AG08395 (cell line): ENCODE data around the gene RPL32.
"Not testable (repeated sequence)": the region's sequence is repeated elsewhere in the genome, so short reads cannot be mapped to it uniquely, and the experiment has no call there.

Source experiments
- DNase-seq: peaks from one replicate; pipeline ENCODE4 v3.0.0; 2012; ENCODE audit warnings: mixed read lengths, low spot score

RPL32 gene

DNA sequence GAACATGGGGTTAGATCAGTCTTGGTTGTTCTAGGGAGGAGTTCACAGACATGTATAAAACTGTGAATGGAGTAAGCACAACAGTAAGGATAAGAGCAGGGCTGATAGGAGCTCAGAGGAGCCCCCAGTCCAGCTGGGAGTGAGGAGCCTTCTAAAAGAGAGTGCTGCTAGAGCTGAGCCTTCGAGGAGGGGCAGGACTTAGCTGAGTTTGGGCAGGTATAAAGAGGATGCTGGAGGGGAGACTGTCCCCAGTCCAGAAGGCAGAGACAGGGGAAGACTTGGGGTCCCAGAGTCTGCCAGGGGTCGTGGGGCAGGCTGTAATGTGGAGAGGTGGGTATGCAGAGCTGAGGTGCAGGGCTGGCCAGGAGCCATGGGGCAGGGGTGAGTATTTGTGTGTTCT, 32.8 kb downstream of the RPL32 start:
- DNase-seq: no peak

DNA sequence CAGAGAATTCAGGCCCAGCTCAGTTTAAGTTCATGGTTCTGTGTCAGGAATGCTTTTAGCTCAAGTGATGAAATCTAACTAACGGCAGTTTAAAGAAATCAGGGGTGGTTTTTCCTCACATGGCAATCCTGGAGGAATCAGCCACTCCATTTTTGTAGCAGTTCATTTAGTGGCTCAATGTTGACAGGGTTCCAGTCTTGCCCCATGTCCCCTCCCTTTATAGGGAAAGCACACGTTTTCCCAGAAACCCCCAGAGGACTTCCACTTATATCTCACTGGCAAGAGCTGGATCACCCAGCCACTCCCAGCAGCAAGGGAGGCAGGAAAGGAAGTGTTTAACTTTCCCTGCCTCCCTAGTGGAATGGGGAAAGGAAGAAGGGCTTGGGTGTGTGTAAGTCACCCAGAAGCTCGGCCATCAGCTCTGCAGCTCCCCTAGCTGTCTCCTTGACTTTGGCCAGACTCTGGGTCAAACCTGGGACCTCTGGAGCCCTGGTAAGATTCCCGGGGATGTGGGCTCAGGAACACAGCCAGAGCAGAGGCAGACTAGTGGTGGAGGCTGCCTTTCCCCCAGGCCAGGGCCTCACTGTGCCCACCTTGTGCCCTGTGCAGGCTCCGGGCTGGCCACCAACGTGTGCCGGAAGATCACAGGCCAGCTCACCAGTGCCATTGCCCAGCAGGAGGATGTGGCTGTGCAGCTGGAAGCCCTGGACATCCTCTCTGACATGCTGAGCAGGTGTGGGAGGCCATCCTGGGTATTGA, 33.6 kb downstream of the RPL32 start:
- no peak for DNase-seq

DNA sequence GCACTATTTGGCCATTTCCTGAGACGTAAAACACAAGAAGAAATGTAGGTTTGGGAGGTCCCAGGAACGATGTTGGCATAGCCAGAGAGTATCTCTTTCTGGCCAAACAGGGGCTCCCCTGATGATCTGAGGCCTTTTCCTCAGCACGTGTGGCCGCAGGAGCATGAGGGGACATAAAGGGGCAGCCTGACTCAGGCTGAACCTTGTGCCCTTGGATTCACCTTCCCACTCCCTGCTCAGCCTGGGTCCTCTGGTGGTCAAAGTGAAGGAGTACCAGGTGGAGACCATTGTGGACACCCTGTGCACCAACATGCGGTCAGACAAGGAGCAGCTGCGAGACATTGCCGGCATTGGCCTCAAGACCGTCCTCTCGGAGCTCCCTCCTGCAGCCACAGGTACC, 34.3 kb downstream of the RPL32 start:
- DNase-seq: no peak

DNA sequence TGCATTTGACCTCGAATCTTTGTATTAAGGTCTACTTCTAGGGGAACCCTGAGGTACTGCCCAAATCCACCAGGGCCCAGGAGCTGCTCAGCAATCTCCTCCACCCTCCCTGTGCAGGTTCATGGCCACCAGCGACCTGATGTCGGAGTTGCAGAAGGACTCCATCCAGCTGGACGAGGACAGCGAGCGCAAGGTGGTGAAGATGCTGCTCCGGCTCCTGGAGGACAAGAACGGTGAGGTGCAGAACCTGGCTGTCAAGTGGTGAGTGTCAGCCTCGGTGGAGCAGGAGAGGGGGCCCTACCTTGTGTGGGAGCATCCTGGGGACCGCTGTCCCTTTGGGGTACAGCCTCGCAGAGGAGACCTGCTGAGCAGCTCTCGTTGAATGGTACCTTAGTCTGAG, 38.0 kb downstream of the RPL32 start:
- no peak for DNase-seq

DNA sequence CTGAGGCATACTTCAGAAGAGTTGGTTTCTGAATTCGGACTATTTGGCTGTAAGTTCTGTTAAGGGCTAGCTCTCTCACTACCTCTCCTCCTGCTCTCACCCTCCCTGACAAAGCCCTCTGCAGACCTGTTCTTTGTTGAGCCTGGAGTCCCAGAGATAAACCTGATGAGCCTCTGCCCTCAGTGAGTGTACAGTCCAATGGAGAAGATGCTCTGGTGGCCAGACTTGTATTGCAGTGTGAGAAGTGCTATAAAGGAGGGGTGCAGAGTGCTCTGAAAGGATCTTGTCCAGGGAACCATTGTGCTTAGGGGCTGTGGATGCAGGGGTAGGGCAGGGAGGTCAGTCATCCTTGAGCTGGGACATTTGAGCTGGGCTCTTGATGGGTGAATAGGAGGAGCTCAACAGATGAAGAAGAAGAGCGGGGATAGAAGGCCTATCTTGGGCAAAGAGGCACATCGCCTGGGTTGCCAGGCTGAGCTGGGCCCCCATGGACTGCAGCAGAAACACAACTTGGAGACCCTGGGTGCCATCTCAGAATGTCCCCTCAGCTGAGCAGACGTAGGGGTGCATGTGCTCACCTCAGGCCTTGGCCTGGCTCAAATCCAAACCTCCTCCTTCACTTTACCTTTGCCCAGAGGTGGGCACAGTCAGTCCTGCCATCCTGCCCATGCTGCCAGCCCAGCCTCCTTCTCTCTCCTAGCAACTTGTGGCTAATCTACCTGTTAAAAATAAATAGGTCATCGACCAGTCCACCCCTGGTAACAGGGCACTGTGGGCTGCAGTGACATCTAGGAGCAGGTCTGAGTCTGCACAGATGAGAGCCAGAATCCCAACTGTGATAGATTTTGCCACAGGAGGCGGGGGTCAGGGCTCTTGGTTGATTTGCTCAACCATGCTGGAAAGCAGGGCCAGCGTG, 41.6 kb downstream of the RPL32 start:
- DNase-seq: no peak

DNA sequence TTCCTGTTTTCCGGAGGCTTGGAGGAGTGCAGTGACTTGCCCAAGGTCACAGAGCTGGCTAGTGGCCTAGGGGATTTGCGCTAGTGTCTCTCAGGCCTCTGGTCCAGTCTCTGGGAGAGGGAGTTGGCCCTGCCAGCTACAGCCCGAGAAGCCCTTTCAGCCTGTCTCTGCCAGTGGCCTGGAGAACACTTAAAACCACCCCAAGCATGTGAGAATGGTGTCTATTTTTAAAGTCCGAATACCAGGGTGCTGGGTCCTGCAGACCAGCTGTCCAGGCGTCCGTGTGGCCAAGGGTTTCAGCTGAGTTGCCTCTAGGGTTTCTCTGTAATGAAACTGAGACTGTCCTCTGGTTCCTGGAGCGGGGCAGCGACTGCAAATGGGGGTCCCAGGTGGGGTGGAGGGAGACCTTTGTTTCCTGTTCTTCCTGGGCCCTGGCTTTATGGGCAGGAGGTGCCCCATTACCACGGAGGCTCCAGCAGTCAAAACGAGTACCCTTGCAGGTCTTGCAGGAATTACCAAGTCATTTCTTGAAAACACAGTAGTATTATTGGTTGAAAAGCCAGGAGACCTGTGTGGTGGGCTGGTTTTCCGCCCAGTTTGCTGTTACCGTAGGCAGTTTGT, 42.7 kb downstream of the RPL32 start:
- no peak for DNase-seq

DNA sequence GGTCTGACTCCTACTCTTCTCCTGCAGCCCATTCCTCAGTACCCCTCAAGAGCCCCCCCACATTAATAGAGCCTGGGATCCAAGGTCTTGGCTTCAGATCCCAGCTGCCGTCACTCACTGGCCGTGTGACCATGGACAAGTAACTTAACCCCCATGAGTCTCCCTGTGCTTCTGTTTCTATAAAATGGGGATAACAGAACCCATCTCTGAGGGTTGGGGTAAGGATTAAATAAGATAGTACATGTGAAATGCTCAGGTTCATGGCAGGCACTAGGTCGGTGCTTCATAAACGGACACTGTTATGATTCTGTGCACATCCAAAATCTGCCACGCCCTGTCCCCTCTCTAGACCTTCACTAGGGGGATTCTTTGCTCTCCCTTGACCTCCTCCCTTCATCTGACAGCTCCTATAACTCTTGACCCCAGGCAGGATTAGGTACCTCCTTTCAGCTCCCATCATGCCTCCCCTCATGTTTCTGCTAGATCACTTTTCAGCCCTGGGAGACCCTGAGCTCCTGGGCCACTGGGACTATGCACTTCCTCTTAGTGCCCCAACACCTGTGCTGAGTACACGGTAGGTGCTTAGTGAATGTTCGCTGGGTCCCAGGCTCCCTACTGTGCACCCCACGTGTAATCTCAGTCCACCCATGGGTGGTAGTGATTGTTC, 43.3 kb downstream of the RPL32 start:
- DNase-seq: no peak

DNA sequence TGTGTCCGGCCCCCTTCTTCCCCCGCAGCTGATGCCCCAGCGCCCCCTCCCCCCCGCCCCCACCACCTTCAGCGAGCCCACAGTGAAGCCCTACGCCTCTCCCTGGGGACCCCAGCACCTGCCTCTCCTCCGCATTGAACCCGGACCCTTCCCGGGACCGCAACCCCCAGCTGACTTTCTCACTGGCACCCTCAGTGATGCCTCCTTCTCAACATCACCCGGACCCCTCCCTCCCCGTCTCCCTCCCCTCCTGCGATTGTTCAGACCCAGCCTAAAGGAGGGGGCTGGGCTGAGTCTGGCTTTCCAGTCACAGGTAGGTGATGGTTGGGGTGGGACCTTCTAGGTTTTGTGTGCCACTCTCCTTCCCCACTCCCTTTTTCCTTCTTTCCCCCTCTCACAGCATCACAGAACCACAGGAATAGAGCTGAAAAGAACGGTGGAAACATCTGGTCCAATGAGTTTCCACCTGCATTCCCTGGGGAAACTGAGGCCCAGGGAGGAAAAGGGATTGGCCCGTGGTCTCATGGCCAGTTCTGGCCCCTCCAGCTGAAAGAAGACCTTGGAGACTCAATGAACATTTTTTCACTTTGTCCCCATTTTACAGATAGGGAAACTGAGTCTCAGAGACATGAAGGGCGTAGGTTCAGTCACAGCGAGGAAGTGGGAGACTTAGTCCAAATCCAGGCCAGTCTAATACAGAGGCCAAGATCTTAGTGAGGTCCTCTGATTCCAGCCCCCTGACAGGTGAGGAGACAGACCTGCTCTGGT, 44.1 kb downstream of the RPL32 start:
- no peak for DNase-seq

DNA sequence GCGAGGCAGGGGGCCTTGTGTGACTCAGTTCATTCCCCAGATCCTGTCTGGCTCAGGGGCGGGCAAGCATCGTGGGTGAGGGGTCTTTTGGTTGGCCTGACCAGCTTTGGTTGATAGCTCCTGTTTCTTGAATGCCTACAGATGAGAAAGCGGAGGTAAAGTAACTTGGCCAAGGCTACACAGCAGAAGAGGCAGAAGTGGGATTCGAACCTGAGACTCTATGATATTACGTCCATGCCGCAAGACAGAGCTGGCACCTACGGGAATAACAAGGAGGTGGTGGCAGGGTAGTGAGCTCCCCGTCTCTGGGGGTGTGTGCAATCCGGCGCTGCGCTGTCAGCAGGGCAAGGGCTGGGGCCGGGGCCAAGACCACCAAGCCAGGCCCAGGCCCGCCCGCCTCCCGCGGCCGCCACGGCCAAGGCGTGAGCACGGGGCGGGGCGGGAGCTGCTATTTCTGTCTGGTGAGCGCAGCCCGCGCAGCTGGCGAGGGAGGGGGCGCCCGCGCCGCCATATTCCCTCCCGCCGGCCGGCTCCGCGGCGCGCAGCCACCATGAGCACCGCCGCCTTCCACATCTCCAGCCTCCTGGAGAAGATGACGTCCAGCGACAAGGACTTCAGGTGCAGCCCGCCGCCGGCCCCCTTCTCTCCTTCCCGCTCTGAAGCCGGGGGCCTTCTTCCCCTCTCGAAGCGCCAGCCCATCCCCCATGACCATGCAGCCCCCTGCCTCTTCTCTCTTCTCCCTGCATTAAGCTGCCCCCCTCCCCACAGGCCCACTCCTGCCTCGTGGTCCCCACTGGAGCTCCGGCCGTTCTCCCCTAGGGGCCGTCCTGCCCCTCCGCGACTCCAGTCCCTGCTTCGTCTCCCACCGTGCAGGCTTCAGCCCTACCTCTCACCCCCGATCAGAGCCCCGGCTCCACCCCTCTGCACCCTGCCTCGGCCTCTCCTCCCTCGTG, 44.9 kb downstream of the RPL32 start, which contains the start of gene CAND2:
Gene CAND2, plus strand, starts transcription at position 510 of the 953 bp plus-strand sequence. Its CDS starts 41 bp downstream, at position 551.
- DNase-seq: peak; percentile 34

DNA sequence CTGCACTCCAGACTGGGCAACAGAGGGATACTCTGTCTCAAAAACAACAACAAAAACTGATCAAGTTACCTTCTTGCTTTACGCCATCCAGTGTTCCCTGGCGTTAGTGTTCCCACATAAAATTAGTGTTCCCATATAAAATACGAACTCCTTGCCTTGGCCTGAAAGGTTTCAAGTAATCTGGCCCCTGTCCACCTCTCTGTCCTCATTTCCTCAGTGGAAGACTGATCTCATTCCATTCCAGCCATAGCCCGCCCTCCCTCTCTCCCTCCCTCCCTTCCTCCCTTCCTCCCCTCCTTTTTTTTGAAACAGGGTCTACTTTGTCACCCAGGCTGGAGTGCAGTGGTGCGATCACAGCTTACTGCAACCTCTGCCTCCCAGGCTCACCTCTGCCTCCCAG, 47.7 kb downstream of the RPL32 start:
- DNase-seq: no peak

DNA sequence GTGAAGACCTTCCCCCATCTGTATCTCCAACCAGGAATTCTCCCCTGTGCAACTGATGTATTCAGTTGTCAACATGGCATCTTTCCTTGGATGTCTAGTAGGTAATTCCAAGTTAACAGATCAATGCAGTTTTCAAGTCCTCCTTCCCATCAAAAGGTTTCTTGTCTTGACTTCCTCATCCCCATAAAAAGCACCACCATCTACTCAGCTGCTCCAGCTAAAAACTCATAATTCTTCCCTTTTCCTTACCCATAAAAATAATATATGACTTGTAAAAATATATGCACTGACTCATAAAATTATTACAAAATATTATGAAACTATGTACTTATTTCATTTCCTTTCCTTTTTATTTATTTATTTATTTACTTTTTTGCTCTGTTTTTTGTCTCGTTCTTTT, 49.9 kb downstream of the RPL32 start:
- no peak for DNase-seq

DNA sequence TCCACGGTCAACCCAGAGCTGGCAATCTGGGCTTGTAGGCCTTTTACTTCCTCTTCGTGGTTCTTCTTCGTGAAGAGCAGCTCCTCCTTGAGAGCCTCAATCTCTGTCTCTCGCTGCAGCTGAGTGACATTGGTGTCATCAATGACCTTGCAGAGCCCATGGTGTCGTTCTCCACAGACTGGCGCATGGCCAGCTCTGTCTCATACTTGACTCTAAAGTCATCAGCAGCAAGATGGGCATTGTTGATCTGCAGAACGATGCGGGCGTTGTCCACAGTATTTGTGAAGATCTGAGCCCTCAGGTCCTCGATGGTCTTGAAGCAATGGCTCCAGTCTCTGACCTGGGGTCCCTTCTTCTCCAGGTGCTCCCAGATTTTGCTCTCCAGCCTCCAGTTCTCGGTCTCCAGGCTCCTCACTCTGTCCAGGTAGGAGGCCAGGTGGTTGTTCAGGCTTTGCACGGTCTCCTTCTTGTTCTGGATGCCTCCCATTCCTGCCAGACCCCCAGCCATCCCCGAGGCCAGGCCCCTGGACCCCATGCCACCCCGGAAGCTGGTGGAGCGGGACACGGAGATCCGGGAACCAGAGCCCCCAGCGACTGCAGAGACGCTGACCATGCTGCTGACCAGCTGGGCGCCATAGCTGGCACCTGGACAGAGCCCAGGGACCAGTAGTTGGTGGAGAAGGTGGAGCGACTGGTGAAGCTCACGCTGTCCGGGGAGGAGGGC, 53.2 kb downstream of the RPL32 start:
- not testable (repeated sequence) for DNase-seq

DNA sequence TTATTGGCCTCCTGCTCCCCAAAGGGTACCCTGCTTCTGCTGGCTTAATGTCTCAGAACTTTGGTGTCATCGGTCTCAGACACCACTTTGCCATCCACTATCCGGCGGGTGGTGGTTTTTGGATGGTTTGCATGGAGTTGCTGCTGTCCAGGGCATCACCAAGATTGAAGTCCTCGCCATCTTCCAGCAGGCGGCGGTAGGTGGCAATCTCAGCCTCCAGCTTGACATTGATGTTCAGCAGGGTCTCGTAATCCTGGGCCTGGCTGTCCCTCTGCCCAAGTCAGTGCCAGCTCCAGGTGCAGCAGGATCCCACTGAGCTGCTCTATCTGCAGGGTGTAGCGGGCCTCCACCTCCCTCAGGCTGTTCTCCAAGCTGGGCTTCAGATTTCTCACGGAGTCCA, 54.0 kb downstream of the RPL32 start:
- not testable (repeated sequence) for DNase-seq

DNA sequence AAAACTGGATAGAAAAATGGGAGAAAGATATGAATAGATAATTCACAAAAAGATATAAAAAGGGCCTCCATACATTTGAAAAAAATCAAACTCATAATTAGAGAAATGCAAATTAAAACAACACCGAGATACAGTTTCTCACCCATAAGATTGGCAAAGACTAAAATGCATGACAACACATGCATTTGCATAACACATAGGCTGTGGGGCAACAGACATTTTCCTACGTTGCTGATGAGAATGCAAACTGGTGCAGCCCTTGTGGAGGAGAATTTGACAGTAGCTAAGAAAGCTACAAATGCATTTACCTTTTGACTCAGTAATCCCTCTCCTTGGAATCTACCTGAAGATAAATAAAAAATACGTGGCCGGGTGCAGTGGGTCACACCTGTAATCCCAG, 56.3 kb downstream of the RPL32 start:
- no peak for DNase-seq
